ENCODE measurements around the gene NXPH1. TPM values are rescaled to one million over a fixed set of nuclear protein-coding genes. Genes with fewer than 3 reads are reported as not detected.

Gene NXPH1
- total and polyA plus RNA-seq, 9 donors: 0.05 to 0.12 TPM; not detected in 7

DNA sequence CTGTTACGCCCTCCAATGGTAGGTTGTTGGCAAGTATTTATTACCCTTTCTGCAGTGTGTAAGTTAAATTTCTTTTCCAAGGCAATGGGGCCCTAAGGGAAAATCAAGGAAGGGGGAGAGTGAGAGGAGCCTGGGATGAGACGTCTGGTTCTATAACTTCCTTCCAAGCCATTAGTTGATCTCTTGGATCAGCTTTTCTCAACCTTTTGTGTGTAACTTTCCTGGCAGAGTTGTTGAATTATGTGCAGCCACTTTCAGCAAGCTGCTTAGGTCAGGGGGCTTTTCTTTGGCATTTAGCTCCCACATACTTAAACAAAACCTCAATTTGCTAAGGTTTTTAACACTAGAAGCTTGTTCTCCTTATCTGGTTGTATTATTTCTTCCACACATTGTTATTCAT is 127.1 kb downstream of the NXPH1 start:
- no peaks in the 10 kb centered on the region for H3K9me3 ChIP-seq
- no peaks in the 10 kb centered on the region for H3K27me3 ChIP-seq
- WGBS, 3 donors: 17 to 23% (median 19%) methylated on average over 2 of the region's 2 CpGs
- no peaks in the 10 kb centered on the region for H3K4me1 ChIP-seq (ENCODE audit: insufficient read depth)
- TF ChIP-seq EP300 (IDR thresholded peaks at IDR 0.05): no peak
- TF ChIP-seq, protein P1, sequence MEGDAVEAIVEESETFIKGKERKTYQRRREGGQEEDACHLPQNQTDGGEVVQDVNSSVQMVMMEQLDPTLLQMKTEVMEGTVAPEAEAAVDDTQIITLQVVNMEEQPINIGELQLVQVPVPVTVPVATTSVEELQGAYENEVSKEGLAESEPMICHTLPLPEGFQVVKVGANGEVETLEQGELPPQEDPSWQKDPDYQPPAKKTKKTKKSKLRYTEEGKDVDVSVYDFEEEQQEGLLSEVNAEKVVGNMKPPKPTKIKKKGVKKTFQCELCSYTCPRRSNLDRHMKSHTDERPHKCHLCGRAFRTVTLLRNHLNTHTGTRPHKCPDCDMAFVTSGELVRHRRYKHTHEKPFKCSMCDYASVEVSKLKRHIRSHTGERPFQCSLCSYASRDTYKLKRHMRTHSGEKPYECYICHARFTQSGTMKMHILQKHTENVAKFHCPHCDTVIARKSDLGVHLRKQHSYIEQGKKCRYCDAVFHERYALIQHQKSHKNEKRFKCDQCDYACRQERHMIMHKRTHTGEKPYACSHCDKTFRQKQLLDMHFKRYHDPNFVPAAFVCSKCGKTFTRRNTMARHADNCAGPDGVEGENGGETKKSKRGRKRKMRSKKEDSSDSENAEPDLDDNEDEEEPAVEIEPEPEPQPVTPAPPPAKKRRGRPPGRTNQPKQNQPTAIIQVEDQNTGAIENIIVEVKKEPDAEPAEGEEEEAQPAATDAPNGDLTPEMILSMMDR (IDR thresholded peaks at IDR 0.05): no peak
- TF ChIP-seq POLR2A (IDR thresholded peaks at IDR 0.05): no peak
- no peak for DNase-seq
- intact Hi-C loops (cut with DNase I): no loop called here
- H3K4me3 ChIP-seq: no peak overlapping the region
- no peaks in the 10 kb centered on the region for H3K36me3 ChIP-seq
- no peak overlapping the region for H3K27ac ChIP-seq

- intact Hi-C loops (cut with DNase I): no loop called here
- H3K9me3 ChIP-seq: no peaks in the 10 kb centered on the region
- no peak for DNase-seq
- H3K4me3 ChIP-seq: no peak overlapping the region
- H3K36me3 ChIP-seq: no peaks in the 10 kb centered on the region
- H3K27me3 ChIP-seq: no peaks in the 10 kb centered on the region
- no peak overlapping the region for H3K27ac ChIP-seq
- 64 to 70% (median 68%) methylated on average over 3 of the region's 3 CpGs for WGBS, 3 donors
- no peak for TF ChIP-seq POLR2A (IDR thresholded peaks at IDR 0.05)
- TF ChIP-seq EP300 (IDR thresholded peaks at IDR 0.05): no peak
- TF ChIP-seq, protein P1 (IDR thresholded peaks at IDR 0.05): no peak
- no peaks in the 10 kb centered on the region for H3K4me1 ChIP-seq (ENCODE audit: insufficient read depth)
Observed at GRCh38 chr7:8561449-8561848, 128.0 kb downstream of the NXPH1 start.

GRCh38 chr7:8564281-8564680 is 130.9 kb downstream of the NXPH1 start:
- Histone ChIP-seq H3K27me3 (no peaks in the 10 kb centered on the region), H3K4me1 (ENCODE audit: insufficient read depth) (no peaks in the 10 kb centered on the region), H3K4me3 (no peak overlapping the region), H3K9me3 (no peaks in the 10 kb centered on the region), H3K27ac (no peak overlapping the region), H3K36me3 (no peaks in the 10 kb centered on the region)
- TF ChIP-seq, protein P1 (IDR thresholded peaks at IDR 0.05): no peak
- TF ChIP-seq POLR2A (IDR thresholded peaks at IDR 0.05) (no peak), EP300 (IDR thresholded peaks at IDR 0.05) (no peak)
- DNase-seq: no peak
- intact Hi-C loops (cut with DNase I): no loop called here
- WGBS, 3 donors: 75 to 85% (median 78%) methylated on average over 3 of the region's 3 CpGs

DNA sequence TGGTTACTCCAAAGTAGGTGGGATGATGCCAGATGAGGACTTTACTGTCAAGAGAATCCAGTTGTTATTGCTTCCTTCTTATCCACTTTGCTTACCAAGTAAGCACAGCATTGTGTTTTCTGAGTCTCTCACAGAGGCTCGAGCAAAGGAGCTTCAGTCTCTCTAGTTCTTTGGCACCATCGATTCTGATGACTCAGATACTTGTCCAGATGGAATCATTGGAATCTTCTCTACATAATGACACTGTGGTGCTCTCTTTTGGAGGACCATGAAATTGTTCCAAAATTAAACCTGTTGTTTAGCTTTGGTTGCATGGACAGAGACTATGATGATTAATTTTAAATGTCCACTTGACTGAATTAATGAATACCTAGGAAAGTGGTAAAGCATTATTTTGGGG is 132.6 kb downstream of the NXPH1 start:
- DNase-seq: no peak
- intact Hi-C loops (cut with DNase I): no loop called here
- TF ChIP-seq EP300 (IDR thresholded peaks at IDR 0.05): no peak

DNA sequence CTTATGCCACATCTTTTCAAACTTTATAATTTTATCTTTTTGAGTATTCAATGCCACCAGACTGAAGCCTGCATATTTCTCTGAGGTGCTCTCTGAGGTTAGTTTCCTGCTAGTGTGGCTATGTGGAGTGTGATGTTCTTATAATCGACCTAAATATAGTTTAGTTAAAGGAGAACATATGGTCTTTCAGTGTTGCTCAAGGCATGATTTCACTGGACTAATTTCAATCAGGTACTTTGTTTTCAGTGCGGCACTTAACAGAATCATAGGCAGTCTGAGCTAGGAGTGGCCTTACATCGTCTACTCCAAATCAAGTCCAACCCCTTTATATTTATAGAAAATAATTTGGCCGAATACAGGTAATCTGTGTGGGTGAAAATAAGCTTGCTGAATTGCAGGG is 134.2 kb downstream of the NXPH1 start:
- DNase-seq: no peak
- Histone ChIP-seq H3K4me1 (ENCODE audit: insufficient read depth) (no peaks in the 10 kb centered on the region), H3K36me3 (no peaks in the 10 kb centered on the region), H3K4me3 (no peak overlapping the region), H3K27ac (no peak overlapping the region), H3K9me3 (no peaks in the 10 kb centered on the region), H3K27me3 (no peaks in the 10 kb centered on the region)
- 78 to 84% (median 83%) methylated on average over 4 of the region's 4 CpGs for WGBS, 3 donors
- TF ChIP-seq, protein P1 (IDR thresholded peaks at IDR 0.05): no peak
- no peak for TF ChIP-seq EP300 (IDR thresholded peaks at IDR 0.05)
- no peak for TF ChIP-seq POLR2A (IDR thresholded peaks at IDR 0.05)
- intact Hi-C loops (cut with DNase I): no loop called here

More for the DNA sequence above, 132.6 kb downstream of the NXPH1 start:
- Histone ChIP-seq H3K4me1 (ENCODE audit: insufficient read depth) (no peaks in the 10 kb centered on the region), H3K9me3 (no peaks in the 10 kb centered on the region), H3K4me3 (no peak overlapping the region), H3K36me3 (no peaks in the 10 kb centered on the region), H3K27ac (no peak overlapping the region), H3K27me3 (no peaks in the 10 kb centered on the region)
- 72 to 83% (median 80%) methylated on average over 2 of the region's 2 CpGs for WGBS, 3 donors

Measured in ovary (tissue), 9 donors.